Right lobe of liver (tissue), 4 donors: ENCODE data around the gene BRSK2.

ENCODE experiments used
- CTCF ChIP-seq, 4 donors: fragments of 200-600 bp in 3 of 4; fragments of 450-650 bp in 1 of 4; IDR thresholded peaks; one replicate each; pipeline versions ENCODE4 v1.5.1 to v1.8.0; 2016 to 2022; ENCODE audit warnings: antibody characterized with exemption in 4 of 4, mild to moderate bottlenecking in 2 of 4
- POLR2A ChIP-seq: fragments of 450-650 bp; IDR thresholded peaks from one replicate; pipeline ENCODE4 v1.6.1; 2017; ENCODE audit warnings: antibody characterized with exemption, mild to moderate bottlenecking
- donor health status: DM: no; HTN: no; CAD: no.
- donor health status: DM: no; HTN: no; CAD: no.
- donor health status: DM: no; HTN: yes; CAD: no.

DNA sequence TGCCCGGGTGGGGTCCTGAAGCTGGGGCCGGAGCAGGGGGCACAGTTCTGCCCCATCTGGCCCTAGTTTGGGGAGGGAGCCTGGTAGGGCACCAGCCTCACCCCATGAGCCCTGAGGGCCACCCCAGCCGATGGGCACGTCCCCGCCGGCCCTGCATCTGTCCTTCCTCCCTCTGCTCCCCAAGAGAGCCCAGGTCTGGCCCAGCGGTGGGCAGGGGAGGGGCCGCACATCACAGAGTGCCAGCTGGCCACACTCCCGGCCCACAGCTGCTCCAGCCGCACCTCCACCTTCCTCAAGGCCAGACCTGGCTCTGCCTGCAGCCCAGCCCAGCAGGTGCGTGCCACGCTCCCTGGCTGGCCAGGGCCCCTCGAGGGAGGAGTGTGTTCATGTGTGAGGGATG, 21.6 kb downstream of the BRSK2 start:
- TF ChIP-seq CTCF (IDR thresholded peaks at IDR 0.05) (no peak), POLR2A (no peak)
